ENCODE measurements around the gene NUDCD3. TPM values are rescaled to one million over a fixed set of nuclear protein-coding genes. Genes with fewer than 3 reads are reported as not detected.

The NUDCD3 gene
- total RNA-seq, 2 donors from 2014 or later = 70.8 to 108 TPM

GRCh38 chr7:44466300-44467216 is 23.9 kb downstream of the NUDCD3 start:
- Mint-ChIP-seq H3K27ac (peak overlapping the region; percentile 47 to 78), H3K4me3 (peak overlapping the region; percentile 54), H3K4me1 (ENCODE audit: low read depth in 2 of 2) (peaks cover 43 to 45% of the 10 kb centered on the region in 2 donors), H3K36me3 (peaks cover 14% of the 10 kb centered on the region), H3K9me3 (no peaks in the 10 kb centered on the region), H3K27me3 (no peaks in the 10 kb centered on the region)
- peak; percentile 69 for ATAC-seq
- DNase-seq (ENCODE audit: low spot score) = peak; percentile 66

- H3K36me3 Mint-ChIP-seq = peaks cover 17% of the 10 kb centered on the region
- ATAC-seq = no peak
- H3K4me3 Mint-ChIP-seq = peak overlapping the region; percentile 36
- no peaks in the 10 kb centered on the region for H3K9me3 Mint-ChIP-seq
- no peak for DNase-seq (ENCODE audit: low spot score)
- H3K27me3 Mint-ChIP-seq = no peaks in the 10 kb centered on the region
- peaks cover 51 to 54% of the 10 kb centered on the region in 2 donors for H3K4me1 Mint-ChIP-seq (ENCODE audit: low read depth in 2 of 2)
- H3K27ac Mint-ChIP-seq = peak overlapping the region in 1 of 2 donors; percentile 76
Observed at GRCh38 chr7:44465490-44465889, 25.0 kb downstream of the NUDCD3 start.

- Mint-ChIP-seq H3K4me3 (no peak overlapping the region), H3K27ac (no peak overlapping the region), H3K4me1 (ENCODE audit: low read depth in 2 of 2) (peaks cover 46 to 52% of the 10 kb centered on the region in 2 donors), H3K36me3 (peaks cover 15% of the 10 kb centered on the region), H3K27me3 (no peaks in the 10 kb centered on the region), H3K9me3 (no peaks in the 10 kb centered on the region)
- DNase-seq (ENCODE audit: low spot score) (no peak), ATAC-seq (no peak)
Observed at GRCh38 chr7:44463169-44463808, 27.2 kb downstream of the NUDCD3 start.

GRCh38 chr7:44461387-44461786 is 29.1 kb downstream of the NUDCD3 start:
- peaks cover 40 to 44% of the 10 kb centered on the region in 2 donors for H3K4me1 Mint-ChIP-seq (ENCODE audit: low read depth in 2 of 2)
- DNase-seq (ENCODE audit: low spot score) (no peak), ATAC-seq (peak; percentile 82 to 85)
- no peaks in the 10 kb centered on the region for H3K27me3 Mint-ChIP-seq
- peak overlapping the region; percentile 65 for H3K27ac Mint-ChIP-seq
- H3K36me3 Mint-ChIP-seq = peaks cover 11% of the 10 kb centered on the region
- H3K9me3 Mint-ChIP-seq = no peaks in the 10 kb centered on the region
- peak overlapping the region; percentile 57 for H3K4me3 Mint-ChIP-seq

GRCh38 chr7:44460325-44460724 is 30.1 kb downstream of the NUDCD3 start:
- Mint-ChIP-seq H3K36me3 (peaks cover 11% of the 10 kb centered on the region), H3K9me3 (no peaks in the 10 kb centered on the region), H3K27ac (peak overlapping the region; percentile 65), H3K4me1 (ENCODE audit: low read depth in 2 of 2) (peaks cover 34 to 40% of the 10 kb centered on the region in 2 donors), H3K27me3 (no peaks in the 10 kb centered on the region), H3K4me3 (peak overlapping the region; percentile 57)
- ATAC-seq = peak; percentile 85 to 96
- peak; percentile 66 for DNase-seq (ENCODE audit: low spot score)

- DNase-seq (ENCODE audit: low spot score) (no peak), ATAC-seq (no peak)
- H3K27me3 Mint-ChIP-seq = no peaks in the 10 kb centered on the region
- peaks cover 20% of the 10 kb centered on the region for H3K36me3 Mint-ChIP-seq
- H3K4me3 Mint-ChIP-seq = no peak overlapping the region
- no peak overlapping the region for H3K27ac Mint-ChIP-seq
- H3K9me3 Mint-ChIP-seq = no peaks in the 10 kb centered on the region
- H3K4me1 Mint-ChIP-seq (ENCODE audit: low read depth in 2 of 2) = peaks cover 23 to 32% of the 10 kb centered on the region in 2 donors
Observed at GRCh38 chr7:44455155-44455554, 35.3 kb downstream of the NUDCD3 start.

- Mint-ChIP-seq H3K9me3 (no peaks in the 10 kb centered on the region), H3K27ac (no peak overlapping the region), H3K36me3 (peaks cover 20% of the 10 kb centered on the region), H3K4me1 (ENCODE audit: low read depth in 2 of 2) (peaks cover 23 to 27% of the 10 kb centered on the region in 2 donors), H3K27me3 (no peaks in the 10 kb centered on the region), H3K4me3 (no peak overlapping the region)
- ATAC-seq (no peak), DNase-seq (ENCODE audit: low spot score) (no peak)
Observed at GRCh38 chr7:44454348-44454747, 36.1 kb downstream of the NUDCD3 start.

GRCh38 chr7:44451123-44451522 is 39.3 kb downstream of the NUDCD3 start:
- peaks cover 22% of the 10 kb centered on the region for H3K36me3 Mint-ChIP-seq
- no peak for ATAC-seq
- peaks cover 27 to 31% of the 10 kb centered on the region in 2 donors for H3K4me1 Mint-ChIP-seq (ENCODE audit: low read depth in 2 of 2)

GRCh38 chr7:44449584-44449928 is 40.9 kb downstream of the NUDCD3 start:
- Mint-ChIP-seq H3K9me3 (no peaks in the 10 kb centered on the region), H3K27ac (no peak overlapping the region), H3K27me3 (no peaks in the 10 kb centered on the region), H3K4me3 (no peak overlapping the region), H3K36me3 (peaks cover 24% of the 10 kb centered on the region), H3K4me1 (ENCODE audit: low read depth in 2 of 2) (peaks cover 19 to 27% of the 10 kb centered on the region in 2 donors)
- DNase-seq (ENCODE audit: low spot score) (no peak), ATAC-seq (no peak)

More at GRCh38 chr7:44451123-44451522, 39.3 kb downstream of the NUDCD3 start:
- peak overlapping the region in 1 of 2 donors; percentile 12 for H3K27ac Mint-ChIP-seq
- H3K27me3 Mint-ChIP-seq = no peaks in the 10 kb centered on the region
- no peaks in the 10 kb centered on the region for H3K9me3 Mint-ChIP-seq
- H3K4me3 Mint-ChIP-seq = no peak overlapping the region
- no peak for DNase-seq (ENCODE audit: low spot score)

- H3K27me3 Mint-ChIP-seq = no peaks in the 10 kb centered on the region
- H3K27ac Mint-ChIP-seq = no peak overlapping the region
- H3K9me3 Mint-ChIP-seq = no peaks in the 10 kb centered on the region
- H3K4me3 Mint-ChIP-seq = no peak overlapping the region
- no peak for ATAC-seq
- no peak for DNase-seq (ENCODE audit: low spot score)
- peaks cover 19 to 28% of the 10 kb centered on the region in 2 donors for H3K4me1 Mint-ChIP-seq (ENCODE audit: low read depth in 2 of 2)
- H3K36me3 Mint-ChIP-seq = peaks cover 24% of the 10 kb centered on the region
Observed at GRCh38 chr7:44448922-44449583, 41.4 kb downstream of the NUDCD3 start.

GRCh38 chr7:44447874-44448425 is 42.5 kb downstream of the NUDCD3 start:
- no peak overlapping the region for H3K4me3 Mint-ChIP-seq
- peaks cover 19 to 26% of the 10 kb centered on the region in 2 donors for H3K4me1 Mint-ChIP-seq (ENCODE audit: low read depth in 2 of 2)
- H3K27ac Mint-ChIP-seq = no peak overlapping the region
- peaks cover 24% of the 10 kb centered on the region for H3K36me3 Mint-ChIP-seq
- no peak for DNase-seq (ENCODE audit: low spot score)
- H3K9me3 Mint-ChIP-seq = no peaks in the 10 kb centered on the region
- no peaks in the 10 kb centered on the region for H3K27me3 Mint-ChIP-seq
- no peak for ATAC-seq

GRCh38 chr7:44445986-44446671 is 44.3 kb downstream of the NUDCD3 start:
- peaks cover 14 to 24% of the 10 kb centered on the region in 2 donors for H3K4me1 Mint-ChIP-seq (ENCODE audit: low read depth in 2 of 2)
- H3K27ac Mint-ChIP-seq = no peak overlapping the region
- no peak overlapping the region for H3K4me3 Mint-ChIP-seq
- no peaks in the 10 kb centered on the region for H3K9me3 Mint-ChIP-seq
- H3K36me3 Mint-ChIP-seq = peaks cover 16% of the 10 kb centered on the region
- ATAC-seq = no peak
- DNase-seq (ENCODE audit: low spot score) = no peak
- H3K27me3 Mint-ChIP-seq = no peaks in the 10 kb centered on the region

GRCh38 chr7:44441079-44441478 is 49.4 kb downstream of the NUDCD3 start:
- Mint-ChIP-seq H3K27me3 (no peaks in the 10 kb centered on the region), H3K27ac (no peak overlapping the region), H3K9me3 (no peaks in the 10 kb centered on the region), H3K4me3 (no peak overlapping the region), H3K4me1 (ENCODE audit: low read depth in 2 of 2) (peaks cover 9 to 27% of the 10 kb centered on the region in 2 donors), H3K36me3 (peaks cover 6% of the 10 kb centered on the region)
- DNase-seq (ENCODE audit: low spot score) (no peak), ATAC-seq (no peak)

All from natural killer cell treated with Interleukin-12 subunit alpha and Interleukin-12 subunit beta and Interleukin-15 and Interleukin-18, amount 100 ng/mL, for 72 hours (primary cell).